OCI-LY1 (cell line): ENCODE data around the gene TTC3.

ENCODE experiments used
- H2AFZ ChIP-seq: fragments of 200-600 bp; sonication (generic), shearing (Covaris generic); 2 replicates; pipeline ENCODE4 v1.6.0; 2014; ENCODE audit warnings: antibody characterized with exemption, mild to moderate bottlenecking, low read length
- H3F3A ChIP-seq: fragments of 200-600 bp; sonication (generic), shearing (Covaris generic); 2 replicates; pipeline ENCODE4 v1.6.0; 2014; ENCODE audit warnings: mild to moderate bottlenecking, antibody characterized with exemption, low read length, moderate library complexity; ENCODE audit not compliant: insufficient read depth
- H3K27ac ChIP-seq: fragments of 200-600 bp; sonication (generic); 2 replicates; pipeline ENCODE4 v1.5.1; 2014; ENCODE audit warnings: low read length, mixed run types, mild to moderate bottlenecking, low read depth; ENCODE audit not compliant: poor library complexity, severe bottlenecking
- H3K27me3 ChIP-seq: fragments of 200-600 bp; sonication (generic); 2 replicates; pipeline ENCODE4 v1.6.0; 2014; ENCODE audit warnings: antibody characterized with exemption, mild to moderate bottlenecking, low read length, moderate library complexity; ENCODE audit not compliant: insufficient read depth
- H3K36me3 ChIP-seq: fragments of 200-600 bp; sonication (generic); 2 replicates; pipeline ENCODE4 v1.6.1; 2014; ENCODE audit warnings: mild to moderate bottlenecking, antibody characterized with exemption, low read length, moderate library complexity, mixed read lengths; ENCODE audit not compliant: insufficient read depth
- H3K4me1 ChIP-seq: fragments of 200-600 bp; sonication (generic); 2 replicates; pipeline ENCODE4 v1.5.1; 2014; ENCODE audit warnings: mild to moderate bottlenecking, low read length, moderate library complexity; ENCODE audit not compliant: insufficient read depth, severe bottlenecking
- H3K4me2 ChIP-seq: fragments of 200-600 bp; sonication (generic), shearing (Covaris generic); 2 replicates; pipeline ENCODE4 v1.6.1; 2014; ENCODE audit warnings: low read length
- H3K4me3 ChIP-seq: fragments of 200-600 bp; sonication (generic); 2 replicates; pipeline ENCODE4 v1.5.1; 2014; ENCODE audit warnings: low read length, low read depth, mild to moderate bottlenecking, mixed read lengths; ENCODE audit not compliant: poor library complexity, severe bottlenecking
- H3K79me2 ChIP-seq: fragments of 200-600 bp; shearing (Covaris generic); 2 replicates; pipeline ENCODE4 v1.6.1; 2016; ENCODE audit warnings: mixed run types, low read length, mixed read lengths; ENCODE audit not compliant: insufficient read depth
- H3K9ac ChIP-seq: fragments of 200-600 bp; sonication (generic), shearing (Covaris generic); 2 replicates; pipeline ENCODE4 v1.6.1; 2014; ENCODE audit warnings: mild to moderate bottlenecking, low read length, mixed read lengths
- H3K9me2 ChIP-seq: fragments of 200-600 bp; sonication (generic), shearing (Covaris generic); 2 replicates; pipeline ENCODE4 v1.6.1; 2014; ENCODE audit warnings: low read depth, mild to moderate bottlenecking, low read length, mixed read lengths
- H3K9me3 ChIP-seq: fragments of 200-600 bp; shearing (Covaris generic); 2 replicates; pipeline ENCODE4 v1.6.1; 2014; ENCODE audit warnings: low read length, mixed read lengths
- H4K20me1 ChIP-seq: fragments of 200-600 bp; sonication (generic), shearing (Covaris generic); 2 replicates; pipeline ENCODE4 v1.6.0; 2016; ENCODE audit warnings: mild to moderate bottlenecking, low read length; ENCODE audit not compliant: insufficient read depth
- CTCF ChIP-seq: fragments of 200-600 bp; sonication (generic), shearing (Covaris generic); IDR thresholded peaks from 2 replicates; pipeline ENCODE4 v1.5.1; 2017; ENCODE audit warnings: mild to moderate bottlenecking, antibody characterized with exemption, low read length, moderate library complexity, mixed read lengths
- EZH2 ChIP-seq: fragments of 200-600 bp; sonication (generic), shearing (Covaris generic); IDR thresholded peaks from 2 replicates; pipeline ENCODE4 v1.8.0; 2017; ENCODE audit warnings: borderline replicate concordance, mixed run types, mild to moderate bottlenecking, antibody characterized with exemption, low read length, moderate library complexity, mixed read lengths

Gene TTC3

DNA sequence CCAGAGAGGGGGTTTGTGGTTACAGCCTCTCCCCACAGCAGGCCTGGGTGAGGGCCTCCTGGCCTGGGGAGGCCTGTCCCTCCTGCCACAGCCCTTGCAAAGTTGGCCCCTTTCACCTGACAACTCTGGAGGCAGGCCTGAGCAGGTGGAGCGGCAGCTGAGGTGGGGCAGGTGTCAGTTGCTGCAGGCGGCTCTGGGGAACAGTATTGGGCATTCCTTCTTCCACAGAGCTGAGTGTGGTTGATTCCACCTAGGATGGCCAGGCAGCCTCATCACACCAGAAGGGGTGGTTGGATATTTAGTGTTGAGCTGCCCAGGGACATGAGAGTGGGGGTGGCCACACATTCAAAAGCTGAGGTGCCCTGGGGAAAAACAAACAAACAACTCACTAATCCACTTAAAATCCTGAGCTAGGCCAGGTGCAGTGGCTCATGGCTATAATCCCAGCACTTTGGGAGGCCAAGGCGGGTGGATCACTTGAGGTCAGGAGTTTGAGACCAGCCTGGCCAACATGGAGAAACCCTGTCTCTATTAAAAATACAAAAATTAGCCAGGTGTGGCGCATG is 31.3 kb upstream of the TTC3 start:
- no peaks in the 10 kb centered on the region for H3K9me2 ChIP-seq
- H4K20me1 ChIP-seq, result no peaks in the 10 kb centered on the region
- TF ChIP-seq EZH2 (no peak), CTCF (no peak)
- H3K9me3 ChIP-seq, result no peaks in the 10 kb centered on the region
- H3K4me3 ChIP-seq, result no peak overlapping the region
- no peak overlapping the region for H3K27ac ChIP-seq
- H2AFZ ChIP-seq, result no peak overlapping the region
- H3K9ac ChIP-seq, result no peak overlapping the region
- no peak overlapping the region for H3K4me2 ChIP-seq
- no peaks in the 10 kb centered on the region for H3F3A ChIP-seq
- H3K79me2 ChIP-seq, result no peaks in the 10 kb centered on the region
- no peaks in the 10 kb centered on the region; the same call in 1 of the 2 replicates for H3K36me3 ChIP-seq
- peaks cover 11% of the 10 kb centered on the region for H3K4me1 ChIP-seq
- no peaks in the 10 kb centered on the region for H3K27me3 ChIP-seq

DNA sequence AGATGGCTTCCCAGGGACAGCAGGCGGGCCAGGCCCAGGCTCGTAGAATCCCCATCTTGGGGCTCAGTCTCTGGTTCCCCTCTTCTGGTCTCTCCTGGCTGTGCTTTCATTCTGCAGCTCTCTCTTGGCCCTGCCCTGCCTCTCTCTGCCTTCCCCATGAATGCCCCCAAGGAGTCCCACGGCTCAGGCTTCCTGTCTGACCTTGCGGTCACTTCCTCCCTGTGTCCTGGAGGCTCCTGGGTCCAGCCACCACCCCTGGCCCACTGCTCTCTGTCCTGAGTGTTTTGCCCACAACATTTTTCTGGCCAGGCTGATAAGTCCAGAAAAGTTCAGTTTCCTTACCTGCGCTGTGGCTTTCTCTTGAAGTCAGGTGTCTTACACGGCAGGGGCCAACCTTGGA is 29.2 kb upstream of the TTC3 start:
- Histone ChIP-seq H3K4me2 (no peak overlapping the region), H3K9me2 (no peaks in the 10 kb centered on the region), H3F3A (no peaks in the 10 kb centered on the region), H3K27me3 (no peaks in the 10 kb centered on the region), H3K27ac (no peak overlapping the region), H3K9me3 (no peaks in the 10 kb centered on the region), H3K9ac (no peak overlapping the region), H3K79me2 (no peaks in the 10 kb centered on the region), H2AFZ (no peak overlapping the region), H3K4me3 (no peak overlapping the region), H4K20me1 (no peaks in the 10 kb centered on the region), H3K4me1 (peaks cover 11% of the 10 kb centered on the region), H3K36me3 (no peaks in the 10 kb centered on the region; the same call in 1 of the 2 replicates)
- no peak for TF ChIP-seq CTCF
- TF ChIP-seq EZH2, result no peak

DNA sequence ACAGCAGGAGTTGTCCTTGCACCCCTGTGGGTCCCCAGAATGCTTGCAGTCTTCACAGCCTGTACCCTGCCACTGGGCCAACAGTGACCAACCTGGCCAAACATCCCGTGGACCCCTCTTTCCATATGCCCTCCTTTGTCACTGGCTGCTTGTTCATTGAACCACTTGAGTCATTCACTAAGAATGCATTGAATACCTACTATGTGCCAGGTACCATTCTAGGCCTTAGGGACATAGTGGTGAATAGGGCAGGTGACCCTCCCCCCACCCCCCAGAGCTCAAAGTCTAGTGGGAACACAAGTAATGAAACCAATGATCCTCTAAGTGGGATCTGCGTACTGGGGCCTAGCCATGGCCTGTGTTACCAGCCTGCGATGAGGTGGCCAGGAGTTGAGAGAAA is 28.4 kb upstream of the TTC3 start:
- Histone ChIP-seq H3K27ac (no peak overlapping the region), H3F3A (no peaks in the 10 kb centered on the region), H3K4me2 (no peak overlapping the region; the same call in 1 of the 2 replicates), H3K36me3 (no peaks in the 10 kb centered on the region; the same call in 1 of the 2 replicates), H2AFZ (no peak overlapping the region), H3K9ac (no peak overlapping the region), H3K79me2 (no peaks in the 10 kb centered on the region), H3K9me3 (no peaks in the 10 kb centered on the region), H3K9me2 (no peaks in the 10 kb centered on the region), H4K20me1 (no peaks in the 10 kb centered on the region), H3K4me1 (peaks cover 11% of the 10 kb centered on the region), H3K27me3 (no peaks in the 10 kb centered on the region), H3K4me3 (no peak overlapping the region)
- TF ChIP-seq CTCF (no peak), EZH2 (no peak)
